GM21528 (cell line): Measurements from ENCODE around the gene SERPINA3.
"Not testable (repeated sequence)": the region's sequence is repeated elsewhere in the genome, so short reads cannot be mapped to it uniquely, and the experiment has no call there.

Experiments used
- ATAC-seq: cut with Tn5 transposase; IDR thresholded peaks from one replicate; pipeline ENCODE4 v1.9.1; 2021; ENCODE audit warnings: mild to moderate bottlenecking, moderate library complexity; ENCODE audit not compliant: unreplicated experiment, low FRiP score

SERPINA3 gene

GRCh38 chr14:94630396-94630795 lies 18.2 kb downstream of the SERPINA3 start:
- no peak for ATAC-seq

- no peak for ATAC-seq
These were observed 18.9 kb downstream of the SERPINA3 start for GRCh38 chr14:94631050-94631449.

- ATAC-seq = no peak
These were observed 19.5 kb downstream of the SERPINA3 start for GRCh38 chr14:94631536-94632304.

GRCh38 chr14:94632305-94632590 lies 20.1 kb downstream of the SERPINA3 start:
- ATAC-seq = no peak

GRCh38 chr14:94633121-94633520 lies 20.9 kb downstream of the SERPINA3 start:
- ATAC-seq = no peak

GRCh38 chr14:94635154-94635553 lies 23.0 kb downstream of the SERPINA3 start:
- ATAC-seq = no peak

- no peak for ATAC-seq
These were observed 24.7 kb downstream of the SERPINA3 start for GRCh38 chr14:94636744-94637412.

GRCh38 chr14:94637814-94638213 lies 25.6 kb downstream of the SERPINA3 start:
- not testable (repeated sequence) for ATAC-seq

- ATAC-seq = no peak
These were observed 26.1 kb downstream of the SERPINA3 start for GRCh38 chr14:94638339-94638738.

GRCh38 chr14:94638961-94639817 lies 27.0 kb downstream of the SERPINA3 start:
- no peak for ATAC-seq

- no peak for ATAC-seq
These were observed 28.8 kb downstream of the SERPINA3 start for GRCh38 chr14:94640721-94641631.

- ATAC-seq = no peak
These were observed 29.4 kb downstream of the SERPINA3 start for GRCh38 chr14:94641632-94641955.

- ATAC-seq = no peak
These were observed 31.3 kb downstream of the SERPINA3 start for GRCh38 chr14:94643316-94644101.

- no peak for ATAC-seq
These were observed 31.9 kb downstream of the SERPINA3 start for GRCh38 chr14:94644102-94644535.

GRCh38 chr14:94646066-94646465 lies 33.9 kb downstream of the SERPINA3 start:
- ATAC-seq = no peak

GRCh38 chr14:94646481-94646880 lies 34.3 kb downstream of the SERPINA3 start:
- no peak for ATAC-seq

- no peak for ATAC-seq
These were observed 36.6 kb downstream of the SERPINA3 start for GRCh38 chr14:94648801-94649200.

GRCh38 chr14:94649543-94650443 lies 37.6 kb downstream of the SERPINA3 start:
- no peak for ATAC-seq

GRCh38 chr14:94650444-94650775 lies 38.2 kb downstream of the SERPINA3 start:
- ATAC-seq = no peak
